ENCODE results near the gene SNAPC1.
"Not testable (repeated sequence)": the region's sequence is repeated elsewhere in the genome, so short reads cannot be mapped to it uniquely, and the experiment has no call there.

The SNAPC1 gene

DNA sequence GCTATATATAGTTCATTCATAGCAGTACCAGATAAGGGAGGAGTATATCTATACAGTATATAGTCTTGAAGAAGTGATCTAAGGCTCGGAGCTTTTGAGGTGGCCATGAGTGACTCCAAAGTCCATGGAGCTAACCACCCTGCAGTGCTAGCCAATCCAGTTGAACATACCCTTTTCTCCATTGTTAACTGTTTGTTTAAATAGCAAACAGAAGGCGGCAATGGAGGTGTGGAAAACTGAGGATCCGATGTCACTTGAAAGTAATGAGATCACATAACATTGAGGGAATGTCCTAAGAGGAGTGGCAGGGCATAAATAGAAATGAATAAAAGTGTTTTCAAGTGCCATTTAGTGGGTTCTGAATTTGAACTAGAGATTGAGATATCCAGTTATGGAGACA, 12.4 kb upstream of the SNAPC1 start:
- no peak for DNase-seq (ENCODE audit: low read depth)

DNA sequence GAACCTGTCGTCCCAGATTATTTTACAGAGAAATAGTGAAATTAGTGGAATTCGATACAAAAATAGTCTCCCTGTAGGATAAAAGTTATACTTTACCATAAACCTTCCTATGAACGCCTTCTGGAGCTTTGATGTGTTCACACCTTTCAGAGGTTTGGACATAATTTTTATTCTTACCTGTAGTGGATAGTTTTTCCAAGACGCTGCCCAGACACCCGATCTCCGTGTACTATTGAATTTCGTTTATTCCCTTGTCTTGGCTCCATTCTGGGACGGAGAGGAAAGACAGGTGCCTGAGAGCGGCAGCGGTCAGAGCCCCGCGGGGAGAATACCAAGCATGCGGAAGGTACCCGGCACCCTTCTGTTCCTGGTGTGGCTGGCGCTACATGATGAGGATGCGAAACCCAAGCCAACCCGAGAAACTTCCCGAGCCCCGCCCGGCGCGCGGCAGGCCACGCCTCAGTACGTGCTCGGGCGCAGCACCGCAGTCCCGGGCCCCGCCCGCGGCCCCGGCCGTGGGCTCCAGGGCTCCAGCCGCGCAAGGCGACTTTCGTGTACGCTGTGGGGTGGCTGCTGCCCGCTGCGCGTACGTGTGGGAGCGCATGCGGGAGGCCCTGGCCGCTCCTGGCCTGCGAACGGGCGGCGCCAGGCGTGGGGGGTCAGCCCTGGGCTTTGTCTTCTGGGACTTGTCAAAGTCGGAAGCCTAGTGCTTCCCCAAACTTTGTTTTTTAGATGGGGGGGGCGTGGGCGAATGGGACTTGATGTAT, 11.3 kb upstream of the SNAPC1 start:
- peak; percentile 54 for DNase-seq (ENCODE audit: low read depth)

DNA sequence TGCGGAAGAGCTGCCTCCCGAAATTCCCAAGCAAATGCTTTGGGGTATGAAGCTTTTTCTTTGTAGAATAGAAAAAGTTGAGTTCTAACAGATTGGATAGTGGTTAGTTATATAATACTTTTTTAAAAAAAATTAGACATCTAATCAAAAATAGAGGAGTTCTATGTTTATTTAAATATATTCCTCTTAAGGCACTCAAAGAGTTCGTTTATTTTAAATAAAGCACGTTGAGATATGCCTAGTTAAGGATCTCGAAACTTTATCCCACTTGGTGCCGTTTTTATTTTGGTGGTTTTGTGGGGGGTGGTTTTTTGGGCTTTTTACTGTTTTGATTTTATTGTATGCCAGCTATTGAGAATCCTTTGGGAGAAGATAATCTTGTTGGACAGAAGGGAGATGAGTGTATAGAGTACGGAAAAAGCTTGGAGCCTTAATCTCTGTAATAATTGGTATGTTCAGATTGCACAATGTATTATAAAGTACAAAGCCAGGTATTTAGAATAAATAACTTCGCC, 10.7 kb upstream of the SNAPC1 start:
- DNase-seq (ENCODE audit: low read depth) = no peak

DNA sequence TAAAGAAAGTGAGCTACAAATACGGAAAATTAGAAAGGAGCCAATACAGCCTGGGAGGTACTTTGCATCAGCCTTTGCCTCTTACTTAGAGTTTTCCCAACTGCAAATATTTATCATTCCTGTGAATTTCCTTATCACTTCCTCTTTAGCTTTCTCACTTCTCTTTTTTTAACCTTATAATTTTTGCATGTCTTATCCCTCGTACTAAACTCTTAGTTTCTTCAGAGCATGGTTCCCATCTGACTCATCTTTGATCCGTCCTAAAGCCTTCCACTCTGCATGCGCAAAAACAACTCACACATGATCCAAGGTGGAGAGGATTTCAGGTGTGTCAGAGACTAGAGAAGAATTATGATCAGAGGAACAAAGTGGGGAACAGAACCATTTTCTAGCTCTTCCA, 9.6 kb upstream of the SNAPC1 start:
- no peak for DNase-seq (ENCODE audit: low read depth)

DNA sequence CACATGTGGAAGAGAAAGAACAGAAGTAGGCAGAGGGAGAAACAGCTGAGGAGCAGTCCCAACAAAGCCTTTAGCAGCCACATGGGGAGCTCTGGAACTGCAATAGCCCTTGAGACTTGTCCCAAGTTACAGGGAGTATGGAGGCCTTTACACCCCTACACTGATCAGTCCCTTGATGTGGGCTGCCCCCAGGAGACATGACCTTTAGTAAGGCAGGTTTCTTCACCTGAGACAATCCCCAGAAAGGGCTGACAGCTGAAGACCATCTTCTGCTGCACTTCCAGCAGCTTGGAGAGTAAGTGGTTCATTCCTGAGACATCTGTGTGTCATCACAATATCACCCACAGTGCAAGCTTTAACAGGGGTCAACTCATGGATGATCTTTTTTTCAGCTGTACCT, 8.6 kb upstream of the SNAPC1 start:
- DNase-seq (ENCODE audit: low read depth) = no peak

DNA sequence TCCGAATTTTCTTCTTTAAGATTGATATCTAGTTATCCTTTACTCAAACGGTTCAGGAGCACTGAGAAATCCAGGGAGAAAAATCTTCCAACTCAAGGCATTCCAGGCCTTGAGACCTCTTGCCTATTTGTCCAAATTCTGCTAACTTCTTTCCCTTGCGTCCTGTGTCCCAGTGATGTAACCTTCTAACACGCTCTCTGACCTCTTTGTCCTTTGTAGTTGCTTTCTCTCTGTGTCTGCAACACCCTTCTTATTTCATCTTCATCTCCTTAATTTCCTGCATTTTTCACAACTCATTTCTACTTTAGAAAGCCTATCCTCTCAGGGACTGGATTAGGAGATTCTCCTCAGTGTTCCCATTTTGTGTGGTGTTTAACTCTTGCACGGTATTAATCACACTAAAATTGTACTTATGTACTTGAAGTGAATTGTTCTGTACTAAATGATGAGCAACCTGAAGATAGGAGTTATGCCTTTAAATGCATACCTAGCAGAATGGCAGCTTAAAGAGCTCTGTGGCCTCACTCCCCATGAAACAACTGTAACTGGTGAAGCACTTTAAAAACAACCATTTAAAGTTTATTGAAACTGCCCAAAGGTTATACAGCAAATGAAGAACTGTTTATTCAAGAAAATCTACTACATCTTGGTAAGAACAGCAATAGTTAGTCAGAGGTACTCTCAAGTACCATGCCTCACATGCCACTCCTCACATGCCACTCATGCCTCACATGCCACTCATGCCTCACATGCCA, 7.4 kb upstream of the SNAPC1 start:
- no peak for DNase-seq (ENCODE audit: low read depth)

DNA sequence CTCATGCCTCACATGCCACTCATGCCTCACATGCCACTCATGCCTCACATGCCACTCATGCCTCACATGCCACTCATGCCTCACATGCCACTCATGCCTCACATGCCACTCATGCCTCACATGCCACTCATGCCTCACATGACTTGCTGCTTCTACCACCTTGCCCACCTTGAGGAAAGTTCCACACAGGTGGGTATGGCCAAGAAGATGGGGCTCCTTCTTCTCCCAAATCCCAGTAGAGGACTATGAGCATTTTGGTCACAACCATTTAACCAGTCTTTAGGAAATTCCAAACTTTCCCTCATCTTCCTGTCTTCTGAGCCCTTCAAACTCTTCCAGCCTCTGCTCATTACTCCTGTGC, 6.9 kb upstream of the SNAPC1 start:
- not testable (repeated sequence) for DNase-seq (ENCODE audit: low read depth)

DNA sequence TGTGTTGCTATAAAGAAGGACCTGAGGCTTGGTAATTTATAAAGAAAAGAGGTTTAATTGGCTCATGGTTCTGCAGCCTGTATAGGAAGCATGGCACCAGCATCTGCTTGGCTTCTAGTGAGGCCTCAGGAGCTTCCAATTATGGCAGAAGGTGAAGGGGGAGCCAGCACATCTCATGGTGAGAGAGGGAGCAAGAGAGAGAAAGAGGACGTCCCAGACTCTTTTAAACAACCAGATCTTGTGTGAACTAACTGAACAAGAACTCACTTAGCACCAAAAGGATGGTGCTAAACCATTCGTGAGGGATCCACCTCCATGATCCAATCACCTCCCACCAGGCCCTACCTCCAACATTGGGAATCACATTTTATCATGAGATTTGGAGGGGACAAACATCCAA, 6.1 kb upstream of the SNAPC1 start:
- DNase-seq (ENCODE audit: low read depth) = no peak

DNA sequence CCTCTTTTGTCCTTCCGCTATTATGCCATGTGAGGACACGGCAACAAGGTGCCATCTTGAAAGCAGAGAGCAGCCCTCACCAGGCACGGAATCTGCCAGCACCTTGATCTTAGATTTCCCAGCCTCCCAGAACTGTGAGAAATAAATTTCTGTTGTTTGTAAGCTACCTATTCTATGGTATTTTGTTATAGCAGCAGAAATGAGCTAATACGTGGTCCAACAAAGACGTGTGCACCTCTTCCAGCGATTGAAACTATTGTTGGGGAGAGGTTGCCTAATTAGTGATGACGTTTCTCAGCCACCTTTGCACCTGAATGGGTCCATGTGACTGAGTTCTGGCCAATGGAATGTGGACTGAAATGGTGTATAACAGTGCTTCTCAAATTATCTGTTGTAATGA, 2.3 kb upstream of the SNAPC1 start:
- DNase-seq (ENCODE audit: low read depth) = no peak

DNA sequence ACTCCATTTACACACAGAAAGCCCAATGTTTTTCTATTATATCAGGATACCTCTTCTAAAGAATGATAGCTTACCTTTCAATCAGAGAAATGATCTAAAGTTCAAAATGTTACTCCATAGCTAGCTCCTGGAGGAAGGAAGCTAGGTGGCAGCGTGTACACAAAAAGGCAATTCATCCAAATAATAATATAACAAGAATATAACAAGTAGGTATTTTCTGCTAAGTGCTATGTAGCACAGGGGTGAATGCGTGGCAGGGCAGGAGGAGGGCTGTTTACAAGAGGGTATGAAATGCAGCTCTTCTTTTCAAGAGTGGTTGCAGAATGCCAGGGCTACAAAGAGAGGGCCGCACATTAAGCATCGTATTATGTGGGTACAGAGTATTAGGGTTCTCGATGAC, 663 bp upstream of the SNAPC1 start:
- no peak for DNase-seq (ENCODE audit: low read depth)

DNA sequence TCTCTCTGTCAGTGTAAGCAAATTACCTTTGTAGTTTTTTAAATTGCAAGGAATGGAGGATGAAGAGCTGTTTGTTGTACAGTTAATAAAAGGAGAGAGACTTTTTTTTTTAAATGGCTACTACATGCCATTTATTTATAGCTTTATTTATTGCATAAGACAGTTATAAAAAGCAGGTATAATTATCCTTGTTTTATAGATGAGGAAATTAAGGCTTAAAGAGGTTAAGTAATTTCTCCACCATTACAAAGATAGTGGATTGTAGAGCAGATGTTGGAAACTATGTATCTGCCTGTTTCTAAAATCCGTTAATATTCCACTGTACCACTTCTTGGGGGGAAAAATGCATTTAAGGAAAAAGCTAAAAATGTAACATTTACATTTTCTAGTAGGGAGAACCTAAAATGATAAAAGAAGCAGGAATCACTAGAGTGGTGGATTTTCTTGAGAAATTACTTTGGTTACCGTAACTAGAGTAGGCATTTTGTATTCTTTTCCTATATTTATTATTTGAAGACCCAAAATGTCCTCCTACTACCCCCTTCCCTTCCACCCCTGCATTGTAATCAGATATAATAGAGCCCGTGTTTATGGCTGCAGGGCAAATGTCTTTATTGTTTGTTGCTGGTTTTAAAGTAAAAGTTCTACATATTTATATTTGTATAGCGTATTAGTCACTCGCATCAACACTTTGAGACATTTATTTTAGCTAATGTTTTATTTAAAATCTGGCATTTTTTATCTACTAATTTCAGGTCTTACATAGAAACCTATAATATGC, 2.3 kb downstream of the SNAPC1 start:
- no peak for DNase-seq (ENCODE audit: low read depth)

DNA sequence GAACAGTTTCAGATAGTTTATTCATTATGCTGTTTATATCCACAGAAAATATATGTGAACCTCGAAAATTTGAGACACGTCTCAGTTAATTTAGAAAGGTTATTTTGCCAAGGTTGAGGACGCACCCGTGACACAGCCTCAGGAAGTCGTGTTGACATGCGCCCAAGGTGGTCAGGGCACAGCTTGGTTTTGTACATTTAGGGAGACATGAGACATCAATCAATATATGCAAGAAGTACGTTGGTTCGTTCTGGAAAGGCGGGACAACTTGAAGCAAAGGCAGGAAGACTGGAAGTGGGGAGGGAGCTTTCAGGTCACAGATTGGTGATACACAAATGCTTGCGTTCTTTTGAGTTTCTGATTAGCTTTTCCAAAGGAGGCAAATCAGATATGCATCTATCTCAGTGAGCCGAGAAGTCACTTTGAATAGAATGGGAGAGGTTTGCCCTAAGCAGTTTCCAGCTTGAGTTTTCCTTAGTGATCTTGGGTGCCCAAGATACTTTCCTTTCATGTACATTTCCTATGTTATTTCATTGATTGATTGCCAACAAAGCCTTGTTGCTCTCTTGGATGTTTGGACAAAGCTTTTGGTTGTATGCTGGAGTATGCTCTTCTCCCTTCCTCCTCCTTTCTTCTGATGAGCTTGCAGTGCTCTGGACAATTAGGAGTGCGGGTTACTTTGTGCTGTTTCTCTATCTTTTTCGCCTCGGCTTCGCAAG, 3.2 kb downstream of the SNAPC1 start:
- no peak for DNase-seq (ENCODE audit: low read depth)

DNA sequence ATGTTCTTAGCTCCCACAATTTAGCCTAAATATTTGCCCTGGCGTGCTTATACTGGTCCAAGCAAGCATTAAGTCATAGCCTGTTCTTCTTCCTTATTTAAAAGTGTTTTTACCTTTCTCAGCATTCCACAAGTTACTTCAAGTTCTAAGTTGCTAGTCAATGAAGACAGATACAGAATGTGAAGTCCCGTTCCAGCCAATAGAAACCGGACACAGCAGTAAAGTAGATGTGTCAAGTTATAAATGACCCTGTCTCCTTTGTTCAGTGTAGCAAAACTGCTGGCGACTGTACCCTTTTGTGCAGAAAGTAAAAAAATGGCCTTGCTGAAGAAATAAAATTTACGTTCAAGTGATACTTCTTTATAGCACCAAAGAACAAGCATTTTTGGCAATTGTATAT, 3.9 kb downstream of the SNAPC1 start:
- no peak for DNase-seq (ENCODE audit: low read depth)

DNA sequence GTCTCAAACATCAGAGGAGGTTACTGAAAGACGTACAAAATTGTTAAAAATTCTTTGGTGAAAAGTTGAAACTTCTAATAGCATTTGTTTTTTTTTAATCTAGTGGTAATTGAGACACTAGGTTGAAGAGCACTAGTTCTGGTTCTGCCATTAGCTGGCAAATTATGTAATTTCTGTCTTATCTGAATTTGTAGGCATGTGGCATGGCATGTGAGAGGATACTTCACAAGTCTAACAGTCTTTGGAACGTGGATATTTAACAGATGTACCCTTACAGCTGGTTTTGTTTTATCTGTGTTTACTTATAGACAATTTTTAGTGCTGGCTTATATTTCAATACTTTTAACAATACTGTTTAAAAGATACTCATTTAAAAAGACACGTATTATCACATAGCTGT, 6.0 kb downstream of the SNAPC1 start:
- no peak for DNase-seq (ENCODE audit: low read depth)

DNA sequence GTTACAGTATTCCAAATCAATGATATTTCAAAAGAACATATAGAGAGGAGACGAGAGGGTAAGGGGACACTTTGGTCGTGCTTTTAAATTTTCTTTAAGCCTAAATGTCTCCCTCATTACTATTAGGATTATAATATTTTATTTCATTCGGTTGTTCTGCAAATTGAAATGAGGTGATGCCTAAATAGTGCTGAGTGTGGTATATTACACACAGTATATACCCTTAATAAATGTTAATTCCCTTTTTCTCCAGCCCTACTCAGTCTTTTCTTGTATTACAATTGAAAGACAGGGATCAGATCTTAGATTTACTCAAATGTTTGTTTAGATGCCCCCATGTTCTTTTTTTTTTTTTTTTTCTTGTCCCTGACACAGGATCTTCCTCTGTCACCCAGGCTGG, 7.7 kb downstream of the SNAPC1 start:
- DNase-seq (ENCODE audit: low read depth) = no peak

DNA sequence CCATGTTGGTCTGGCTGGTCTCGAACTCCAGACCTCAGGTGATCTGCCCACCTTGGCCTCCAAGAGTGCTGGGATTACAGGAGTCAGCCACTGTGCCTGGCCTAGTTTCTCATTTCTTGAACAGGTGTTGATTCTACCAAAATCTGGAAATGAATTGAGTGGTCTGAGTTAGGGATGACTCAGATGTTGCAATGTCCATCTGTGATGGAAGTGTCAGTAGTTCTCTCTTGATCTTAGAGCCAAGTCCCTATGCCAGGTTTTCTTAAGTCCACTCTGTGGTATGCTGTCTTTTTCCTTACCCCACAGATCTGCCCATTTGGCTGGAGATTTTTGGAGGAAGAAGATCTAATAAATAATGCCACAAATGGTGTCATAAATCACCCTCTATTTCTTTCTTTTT, 12.6 kb downstream of the SNAPC1 start:
- no peak for DNase-seq (ENCODE audit: low read depth)

DNA sequence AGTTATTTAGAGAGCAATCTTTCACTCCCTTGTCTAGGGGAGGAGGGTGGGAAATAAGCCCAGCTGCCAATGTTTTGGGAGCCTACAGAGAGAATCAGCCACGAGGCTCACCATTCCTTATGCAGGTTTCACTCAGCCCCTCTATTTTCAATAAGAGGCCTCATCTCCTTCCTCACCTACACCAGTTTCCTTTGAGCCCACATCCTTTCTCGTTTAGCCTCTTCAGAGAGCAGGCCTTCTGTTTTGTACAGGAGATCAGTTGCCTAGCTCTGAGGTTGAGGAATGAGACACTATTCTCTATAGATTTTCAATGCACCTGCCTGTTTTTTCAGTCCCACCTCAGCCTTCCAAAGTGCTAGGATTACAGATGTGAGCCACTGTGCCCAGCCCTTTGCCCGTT, 17.9 kb downstream of the SNAPC1 start:
- no peak for DNase-seq (ENCODE audit: low read depth)

DNA sequence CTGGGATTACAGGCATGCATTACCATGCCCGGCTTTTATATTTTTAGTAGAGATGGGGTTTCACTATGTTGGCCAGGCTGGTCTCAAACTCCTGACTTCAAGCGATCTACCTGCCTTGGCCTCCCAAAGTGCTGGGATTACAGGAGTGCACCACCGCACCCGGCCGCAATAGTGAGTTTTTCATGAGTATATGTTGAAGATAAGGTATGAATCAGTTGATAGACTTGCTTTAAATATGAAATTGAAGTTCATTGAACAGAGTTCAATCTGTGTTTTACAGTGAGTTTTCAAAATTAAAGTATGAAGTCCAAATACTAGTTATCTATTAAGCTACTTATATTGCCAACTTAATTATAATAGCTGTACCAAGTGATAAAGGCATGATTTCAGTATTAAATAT, 35.1 kb downstream of the SNAPC1 start:
- DNase-seq (ENCODE audit: low read depth) = no peak

DNA sequence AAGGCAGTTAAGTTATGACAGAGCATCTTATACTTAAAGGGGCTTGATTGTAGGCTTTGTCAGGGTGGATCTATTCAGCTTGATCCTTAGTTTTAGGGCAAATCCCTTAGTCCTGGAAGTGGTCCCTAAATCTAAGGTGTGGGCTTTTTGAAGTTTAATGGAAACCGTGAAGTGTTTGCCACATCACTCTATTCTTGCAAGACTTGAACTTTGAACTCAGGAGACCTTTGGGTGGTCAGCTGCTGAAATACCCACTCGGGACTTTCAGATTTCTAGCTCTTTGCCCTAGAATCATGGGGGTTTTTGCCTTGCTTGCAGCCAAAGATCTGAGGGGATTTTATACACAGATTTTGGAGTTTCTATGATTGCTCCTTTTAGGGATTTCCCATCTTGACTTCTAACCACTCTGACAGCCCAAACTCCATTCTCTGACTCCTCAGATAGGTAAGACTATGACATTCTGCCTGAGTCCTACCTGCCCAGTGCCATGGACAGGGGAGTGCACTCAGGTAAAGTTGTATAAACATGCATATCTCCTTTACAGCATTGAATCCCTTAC, 39.9 kb downstream of the SNAPC1 start:
- no peak for DNase-seq (ENCODE audit: low read depth)

DNA sequence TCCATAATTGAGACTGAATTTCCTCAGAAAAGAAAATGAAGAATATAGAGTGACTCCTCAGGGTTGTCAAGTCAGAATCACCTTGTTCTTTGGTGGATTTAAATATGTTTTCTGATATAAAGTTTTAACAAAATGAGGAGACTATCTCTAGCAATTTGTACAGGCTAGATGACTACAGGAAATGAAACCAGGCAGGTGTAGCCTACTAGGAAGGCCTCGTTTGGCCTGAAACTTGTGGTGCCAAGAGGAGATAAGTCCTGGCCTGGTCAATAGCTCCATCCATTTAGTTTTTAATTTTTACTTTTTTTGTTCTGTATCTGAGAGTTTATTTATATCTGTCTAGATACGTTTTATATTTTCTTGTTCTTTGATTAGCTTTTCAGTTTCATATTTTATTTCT, 41.5 kb downstream of the SNAPC1 start:
- DNase-seq (ENCODE audit: low read depth) = no peak

DNA sequence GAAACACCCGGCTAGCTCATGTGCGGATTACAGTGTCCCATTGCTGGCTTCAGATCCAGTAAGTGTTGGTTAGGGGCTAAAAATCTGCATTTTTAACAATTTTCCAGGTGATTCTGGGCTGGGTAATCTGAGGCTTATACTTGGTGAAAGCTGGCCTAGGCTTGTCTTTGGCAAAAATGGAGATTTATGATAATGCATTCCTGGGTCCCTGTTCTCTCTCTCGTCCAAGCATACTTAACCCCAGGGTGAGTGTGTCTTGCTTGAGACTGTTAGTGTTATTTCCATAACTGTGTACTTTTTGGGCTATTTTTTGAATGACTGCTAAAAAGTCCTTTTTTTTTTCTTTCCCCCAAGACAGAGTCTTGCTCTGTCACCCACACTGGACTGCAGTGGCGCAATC, 43.2 kb downstream of the SNAPC1 start:
- DNase-seq (ENCODE audit: low read depth) = no peak

DNA sequence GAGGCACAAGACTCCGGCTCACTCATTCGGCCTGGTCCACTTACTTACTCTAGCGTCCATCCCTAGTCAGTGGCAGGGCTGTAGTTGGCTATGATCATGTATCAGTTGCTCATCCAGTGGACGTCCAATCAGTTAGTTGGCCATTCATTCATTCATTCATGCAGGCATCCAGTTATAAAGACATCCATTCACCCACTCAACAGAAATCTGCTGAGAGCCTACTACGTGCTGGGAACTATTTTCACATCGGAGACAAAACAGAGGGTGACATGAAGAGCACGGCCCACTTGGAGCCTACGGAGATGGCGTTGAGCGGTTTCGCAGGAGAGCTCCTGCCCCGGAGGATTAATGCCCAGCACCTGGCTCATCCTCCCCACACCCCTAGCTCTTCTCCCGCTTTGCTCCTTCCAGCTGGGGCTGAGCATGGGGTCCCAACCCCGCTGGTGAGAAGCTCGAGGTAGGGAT, 49.7 kb downstream of the SNAPC1 start:
- no peak for DNase-seq (ENCODE audit: low read depth)
